Right atrium auricular region (tissue), 2 donors: Measurements from ENCODE around the gene AKR1A1. TPM values are rescaled to one million over a fixed set of nuclear protein-coding genes. Genes with fewer than 3 reads are reported as not detected.
A peak's percentile ranks its signal among the peaks of the same experiment; 100 is the strongest.

Source experiments
- DNase-seq: peaks from one replicate; pipeline ENCODE4 v3.0.0-alpha.2; 2019; ENCODE audit warnings: low spot score
- H3K27ac ChIP-seq, 2 donors: fragments of 200-600 bp; sonication (generic); 1 replicate in 1 of 2; 2 replicates in 1 of 2; pipeline ENCODE4 v1.5.1; 2016 to 2019
- H3K27me3 ChIP-seq, 2 donors: fragments of 200-600 bp; sonication (generic); one replicate each; pipeline versions ENCODE4 v1.5.1 to v1.6.0; 2017 to 2019
- H3K36me3 ChIP-seq: fragments of 200-600 bp; sonication (generic); one replicate; pipeline ENCODE4 v1.5.1; 2016
- H3K4me1 ChIP-seq, 2 donors: fragments of 200-600 bp; sonication (generic); one replicate each; pipeline versions ENCODE4 v1.5.1 to v1.6.0; 2017 to 2019
- H3K4me3 ChIP-seq, 2 donors: fragments of 200-600 bp; sonication (generic); 1 replicate in 1 of 2; 2 replicates in 1 of 2; pipeline ENCODE4 v1.5.1; 2017 to 2019; ENCODE audit warnings: mild to moderate bottlenecking in 1 of 2, moderate library complexity in 1 of 2
- H3K9me3 ChIP-seq, 2 donors: fragments of 200-600 bp; sonication (generic); one replicate each; pipeline ENCODE4 v1.5.1; 2019
- total RNA-seq, 2 donors: library from RNA; depleted of rRNA; stranded (reverse); fragments of >200 nt; gene quantifications; one replicate each; pipeline ENCODE4 v1.1.0, GENCODE V29; 2016
- TF ChIP-seq, protein P1 (sequence below), 2 donors: fragments of 200-600 bp; sonication (generic); IDR thresholded peaks; one replicate each; pipeline ENCODE4 v1.5.1; 2019; ENCODE audit warnings: antibody characterized with exemption in 2 of 2

AKR1A1 gene
- total RNA-seq, 2 donors from 2014 or later, result 47.2 to 53.3 TPM

DNA sequence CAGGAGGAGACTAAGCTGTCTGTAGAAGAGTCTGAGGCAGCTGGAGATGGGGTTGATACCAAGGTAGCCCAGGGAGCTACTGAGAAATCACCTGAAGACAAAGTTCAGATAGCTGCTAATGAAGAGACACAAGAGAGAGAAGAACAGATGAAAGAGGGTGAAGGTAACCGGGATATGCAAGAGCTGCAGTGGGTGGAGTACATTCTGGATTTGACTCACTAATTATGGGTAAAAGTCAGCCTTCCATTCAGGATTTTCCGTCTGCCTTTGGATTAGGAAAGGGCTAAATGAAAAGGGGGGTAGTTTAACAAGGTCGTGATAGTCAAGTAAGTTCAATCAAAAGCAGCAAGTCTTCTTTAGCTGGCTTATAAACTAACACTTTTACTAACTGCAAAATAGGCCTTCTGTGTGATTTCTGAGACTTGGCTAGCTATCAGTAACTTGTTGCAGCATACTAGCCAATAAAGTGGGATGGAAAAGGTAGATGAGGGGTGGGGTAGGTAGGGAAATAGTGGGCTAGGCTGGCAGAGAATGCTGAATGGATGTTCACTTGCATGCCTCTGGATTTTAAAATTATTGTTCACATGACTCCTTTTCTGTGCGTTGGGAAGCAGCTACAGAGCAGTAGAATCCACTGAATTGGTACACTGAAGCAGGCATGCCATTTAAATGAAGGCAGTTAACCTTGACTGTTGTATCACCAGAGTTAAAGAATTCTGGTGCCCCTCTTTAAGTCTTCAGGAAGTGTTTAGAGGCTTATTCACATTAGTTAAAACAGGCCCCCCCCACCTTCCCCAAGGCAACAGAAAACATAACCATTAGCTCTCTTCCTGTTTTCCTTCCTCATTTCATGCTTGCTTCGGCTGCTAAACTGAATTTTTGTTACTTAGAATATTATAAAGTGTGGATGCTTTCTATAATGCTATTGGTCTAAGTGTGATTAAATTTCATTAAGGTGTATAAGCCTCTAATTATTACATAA, 57.8 kb downstream of the AKR1A1 start:
- peaks cover 50% of the 10 kb centered on the region for H3K36me3 ChIP-seq
- no peak overlapping the region for H3K4me3 ChIP-seq
- H3K27me3 ChIP-seq, result no peaks in the 10 kb centered on the region
- TF ChIP-seq, protein P1, sequence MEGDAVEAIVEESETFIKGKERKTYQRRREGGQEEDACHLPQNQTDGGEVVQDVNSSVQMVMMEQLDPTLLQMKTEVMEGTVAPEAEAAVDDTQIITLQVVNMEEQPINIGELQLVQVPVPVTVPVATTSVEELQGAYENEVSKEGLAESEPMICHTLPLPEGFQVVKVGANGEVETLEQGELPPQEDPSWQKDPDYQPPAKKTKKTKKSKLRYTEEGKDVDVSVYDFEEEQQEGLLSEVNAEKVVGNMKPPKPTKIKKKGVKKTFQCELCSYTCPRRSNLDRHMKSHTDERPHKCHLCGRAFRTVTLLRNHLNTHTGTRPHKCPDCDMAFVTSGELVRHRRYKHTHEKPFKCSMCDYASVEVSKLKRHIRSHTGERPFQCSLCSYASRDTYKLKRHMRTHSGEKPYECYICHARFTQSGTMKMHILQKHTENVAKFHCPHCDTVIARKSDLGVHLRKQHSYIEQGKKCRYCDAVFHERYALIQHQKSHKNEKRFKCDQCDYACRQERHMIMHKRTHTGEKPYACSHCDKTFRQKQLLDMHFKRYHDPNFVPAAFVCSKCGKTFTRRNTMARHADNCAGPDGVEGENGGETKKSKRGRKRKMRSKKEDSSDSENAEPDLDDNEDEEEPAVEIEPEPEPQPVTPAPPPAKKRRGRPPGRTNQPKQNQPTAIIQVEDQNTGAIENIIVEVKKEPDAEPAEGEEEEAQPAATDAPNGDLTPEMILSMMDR (IDR thresholded peaks at IDR 0.05), result no peak
- H3K27ac ChIP-seq, result peak overlapping the region in 1 of 2 donors; percentile 23
- no peaks in the 10 kb centered on the region for H3K9me3 ChIP-seq
- no peak for DNase-seq
- no peaks in the 10 kb centered on the region for H3K4me1 ChIP-seq

DNA sequence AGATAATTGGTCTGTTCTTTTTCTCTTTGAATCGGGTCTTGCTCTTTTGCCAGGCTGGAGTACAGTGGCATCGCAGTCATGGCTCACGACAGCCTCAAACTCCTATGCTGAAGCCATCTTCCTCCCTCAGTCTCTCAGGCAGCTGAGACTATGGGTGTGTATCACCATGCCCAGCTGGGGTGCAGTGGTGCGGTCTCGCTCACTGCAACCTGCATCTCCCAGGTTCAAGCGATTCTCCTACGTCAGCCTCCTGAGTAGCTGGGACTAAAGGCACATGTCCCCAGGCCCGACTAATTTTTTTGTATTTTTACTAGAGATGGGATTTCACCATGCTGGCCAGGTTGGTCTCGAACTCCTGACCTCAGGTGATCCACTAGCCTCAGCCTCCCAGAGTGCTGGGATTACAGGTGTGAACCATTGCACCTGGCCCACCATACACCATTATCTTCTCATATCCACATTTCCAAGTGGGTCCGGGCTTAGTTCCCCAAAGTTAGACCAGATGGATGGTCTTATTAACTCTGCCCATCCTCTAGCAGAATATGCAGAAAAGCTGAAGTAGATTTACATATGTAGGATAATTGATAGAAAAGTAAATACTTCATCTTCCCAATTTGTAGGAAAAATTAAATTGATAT, 60.1 kb downstream of the AKR1A1 start:
- no peak overlapping the region for H3K27ac ChIP-seq
- no peaks in the 10 kb centered on the region for H3K4me1 ChIP-seq
- no peaks in the 10 kb centered on the region for H3K9me3 ChIP-seq
- DNase-seq, result no peak
- H3K27me3 ChIP-seq, result no peaks in the 10 kb centered on the region
- H3K4me3 ChIP-seq, result no peak overlapping the region
- TF ChIP-seq, protein P1 (IDR thresholded peaks at IDR 0.05), result no peak
- peaks cover 64% of the 10 kb centered on the region for H3K36me3 ChIP-seq

DNA sequence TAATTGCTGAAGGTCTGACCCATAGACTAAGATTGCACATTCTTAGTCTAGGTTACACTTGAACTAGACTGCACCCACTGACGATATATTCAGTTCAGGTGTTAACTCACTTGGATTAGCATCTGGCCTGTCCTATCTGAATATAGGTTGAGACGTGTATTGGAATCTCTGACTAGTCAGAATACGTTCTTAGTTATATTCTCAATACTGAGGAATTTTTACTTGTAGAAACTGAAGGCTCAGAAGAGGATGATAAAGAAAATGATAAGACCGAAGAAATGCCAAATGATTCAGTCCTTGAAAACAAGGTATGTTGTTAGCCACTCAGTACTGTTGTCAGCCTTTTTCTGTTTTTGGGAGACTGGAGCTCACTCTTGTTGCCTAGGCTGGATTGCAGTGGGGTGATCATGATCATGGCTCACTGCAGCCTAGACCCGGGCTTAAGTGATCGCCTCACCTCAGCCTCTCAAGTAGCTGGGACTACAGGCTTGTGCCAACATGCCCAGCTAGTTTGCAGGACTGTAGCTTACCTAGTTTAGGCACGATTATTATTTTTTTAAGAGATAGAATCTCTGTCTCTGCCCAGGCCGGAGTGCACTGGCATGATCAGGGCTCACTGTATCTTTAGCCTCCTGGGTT, 62.4 kb downstream of the AKR1A1 start:
- no peak overlapping the region for H3K27ac ChIP-seq
- peaks cover 70% of the 10 kb centered on the region for H3K36me3 ChIP-seq
- H3K4me3 ChIP-seq, result no peak overlapping the region
- no peak for DNase-seq
- TF ChIP-seq, protein P1 (IDR thresholded peaks at IDR 0.05), result no peak
- no peaks in the 10 kb centered on the region for H3K4me1 ChIP-seq
- H3K9me3 ChIP-seq, result no peaks in the 10 kb centered on the region
- no peaks in the 10 kb centered on the region for H3K27me3 ChIP-seq

DNA sequence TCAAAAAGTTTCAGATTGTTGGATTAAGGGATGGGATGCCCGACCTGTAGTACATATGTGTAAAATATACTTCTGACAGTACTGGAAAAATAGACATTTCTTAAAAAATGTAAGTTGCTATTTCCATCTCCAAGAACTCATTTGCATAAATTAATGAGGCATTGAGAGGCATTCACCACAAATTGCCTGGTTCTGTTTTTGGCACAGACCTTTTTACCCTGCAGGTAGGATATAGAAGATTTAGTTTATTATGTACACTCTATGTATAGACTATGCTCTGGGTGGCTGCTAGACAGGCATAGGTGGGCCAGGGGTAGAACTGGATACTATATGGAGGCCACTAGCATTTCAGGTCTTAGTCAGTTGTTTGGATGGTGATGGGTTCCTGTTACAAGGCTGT, 65.3 kb downstream of the AKR1A1 start:
- TF ChIP-seq, protein P1 (IDR thresholded peaks at IDR 0.05), result no peak
- Histone ChIP-seq H3K27ac (no peak overlapping the region), H3K9me3 (no peaks in the 10 kb centered on the region), H3K4me1 (peaks cover 0 to 1% of the 10 kb centered on the region in 2 donors), H3K4me3 (no peak overlapping the region), H3K36me3 (peaks cover 50% of the 10 kb centered on the region), H3K27me3 (no peaks in the 10 kb centered on the region)
- no peak for DNase-seq

DNA sequence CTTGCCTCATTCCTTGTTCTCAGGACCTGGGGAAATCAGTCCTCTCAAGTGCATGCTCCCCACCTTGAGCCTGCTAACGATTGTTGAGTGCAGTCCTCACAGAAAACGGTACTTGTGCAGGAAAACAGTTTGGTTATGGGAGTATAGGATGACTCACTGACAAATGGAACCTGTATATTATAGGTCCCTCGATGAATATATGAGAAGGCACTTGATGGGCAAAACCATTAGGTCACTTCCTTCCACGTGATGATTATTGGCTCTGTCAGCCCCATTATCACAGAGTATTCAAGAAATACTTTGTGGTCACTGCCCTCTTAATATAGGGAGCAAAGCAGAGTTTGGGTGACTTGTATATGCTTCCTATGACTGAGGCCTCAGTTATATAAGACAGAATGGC, 67.0 kb downstream of the AKR1A1 start:
- no peaks in the 10 kb centered on the region for H3K9me3 ChIP-seq
- no peak for DNase-seq
- TF ChIP-seq, protein P1 (IDR thresholded peaks at IDR 0.05), result no peak
- H3K27me3 ChIP-seq, result no peaks in the 10 kb centered on the region
- no peak overlapping the region for H3K4me3 ChIP-seq
- peaks cover 50% of the 10 kb centered on the region for H3K36me3 ChIP-seq
- peaks cover 0 to 17% of the 10 kb centered on the region in 2 donors for H3K4me1 ChIP-seq
- H3K27ac ChIP-seq, result no peak overlapping the region
